Neural progenitor cell (in vitro differentiated cells): ENCODE data around the gene FAU.

Experiments used
- EZH2phosphoT487 ChIP-seq: fragments of 200-600 bp; sonication (generic); IDR thresholded peaks from 2 replicates; pipeline ENCODE4 v1.6.1; 2017; ENCODE audit warnings: antibody characterized with exemption
- TF ChIP-seq, protein P1 (sequence below): fragments of 200-600 bp; sonication (generic); IDR thresholded peaks from 2 replicates; pipeline ENCODE4 v1.5.1; 2017; ENCODE audit warnings: antibody characterized with exemption, mild to moderate bottlenecking

DNA sequence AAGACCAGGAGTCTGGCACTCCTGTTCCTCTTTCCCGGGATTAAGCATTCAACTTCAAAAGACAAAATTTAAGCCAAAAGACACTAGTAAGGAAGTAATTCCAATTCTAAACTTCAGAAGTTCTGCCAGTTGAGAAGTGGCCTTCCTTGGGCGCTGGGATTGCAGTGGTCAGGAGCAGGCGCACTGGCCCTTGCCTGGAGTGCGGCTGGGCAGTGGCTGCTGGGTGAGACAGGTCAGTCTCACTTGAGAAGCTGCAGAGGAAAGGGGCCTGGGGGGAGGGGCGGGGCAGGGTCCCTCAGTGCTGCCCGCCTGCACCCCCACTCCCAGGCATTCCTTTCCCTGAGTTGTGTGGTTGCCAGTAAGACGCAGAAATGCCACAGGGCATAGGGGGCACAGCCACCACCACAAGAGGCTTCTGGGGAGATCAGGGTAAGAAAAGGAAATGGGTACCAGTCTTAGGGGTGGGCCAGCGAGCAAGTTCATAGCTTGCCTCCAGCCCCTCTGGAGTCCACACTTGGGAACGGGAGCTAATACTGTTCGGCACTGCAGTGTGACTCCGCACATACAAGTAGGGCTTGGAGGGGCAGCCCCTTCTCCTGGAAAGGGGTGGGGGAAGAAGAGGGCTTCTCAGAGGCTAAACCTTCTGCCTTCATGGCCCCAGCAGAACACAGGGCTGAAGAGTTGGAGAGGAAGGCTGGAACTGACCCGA, 5.7 kb upstream of the FAU start:
- TF ChIP-seq, protein P1, sequence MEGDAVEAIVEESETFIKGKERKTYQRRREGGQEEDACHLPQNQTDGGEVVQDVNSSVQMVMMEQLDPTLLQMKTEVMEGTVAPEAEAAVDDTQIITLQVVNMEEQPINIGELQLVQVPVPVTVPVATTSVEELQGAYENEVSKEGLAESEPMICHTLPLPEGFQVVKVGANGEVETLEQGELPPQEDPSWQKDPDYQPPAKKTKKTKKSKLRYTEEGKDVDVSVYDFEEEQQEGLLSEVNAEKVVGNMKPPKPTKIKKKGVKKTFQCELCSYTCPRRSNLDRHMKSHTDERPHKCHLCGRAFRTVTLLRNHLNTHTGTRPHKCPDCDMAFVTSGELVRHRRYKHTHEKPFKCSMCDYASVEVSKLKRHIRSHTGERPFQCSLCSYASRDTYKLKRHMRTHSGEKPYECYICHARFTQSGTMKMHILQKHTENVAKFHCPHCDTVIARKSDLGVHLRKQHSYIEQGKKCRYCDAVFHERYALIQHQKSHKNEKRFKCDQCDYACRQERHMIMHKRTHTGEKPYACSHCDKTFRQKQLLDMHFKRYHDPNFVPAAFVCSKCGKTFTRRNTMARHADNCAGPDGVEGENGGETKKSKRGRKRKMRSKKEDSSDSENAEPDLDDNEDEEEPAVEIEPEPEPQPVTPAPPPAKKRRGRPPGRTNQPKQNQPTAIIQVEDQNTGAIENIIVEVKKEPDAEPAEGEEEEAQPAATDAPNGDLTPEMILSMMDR = no peak
- TF ChIP-seq EZH2phosphoT487 = no peak
